Muscle of leg (tissue), 11 donors: Measurements from ENCODE around the gene MITD1. TPM values are rescaled to one million over a fixed set of nuclear protein-coding genes. Genes with fewer than 3 reads are reported as not detected.

Experiments used
- DNase-seq: peaks from one replicate; pipeline ENCODE4 v3.0.0; 2013
- H3K27ac ChIP-seq: one replicate; pipeline ENCODE4 v1.5.1; 2013; ENCODE audit warnings: mild to moderate bottlenecking, low read length, control low read depth
- H3K27me3 ChIP-seq: one replicate; pipeline ENCODE4 v1.6.1; 2013; ENCODE audit warnings: low read length; ENCODE audit not compliant: control insufficient read depth, insufficient read depth
- H3K36me3 ChIP-seq: one replicate; pipeline ENCODE4 v1.6.1; 2013; ENCODE audit warnings: low read length; ENCODE audit not compliant: control insufficient read depth, insufficient read depth
- H3K4me1 ChIP-seq: one replicate; pipeline ENCODE4 v1.6.1; 2013; ENCODE audit warnings: low read length; ENCODE audit not compliant: control insufficient read depth, insufficient read depth
- H3K4me3 ChIP-seq: one replicate; pipeline ENCODE4 v1.5.1; 2013; ENCODE audit warnings: low read length, control low read depth
- H3K9me3 ChIP-seq: replicated peaks from 2 replicates; pipeline ENCODE4 v1.6.1; 2013; ENCODE audit warnings: low read depth, low read length; ENCODE audit not compliant: control insufficient read depth
- WGBS: methylation state at CpG from one replicate; pipeline ENCODE4 v1.1.5; 2013; ENCODE audit warnings: missing lambda C conversion rate; ENCODE audit not compliant: insufficient coverage; 5-methylcytosine and 5-hydroxymethylcytosine counted together
- polyA plus RNA-seq, 8 donors: library from polyadenylated mRNA; unstranded; fragments of 120-200 nt; gene quantifications; one replicate each; pipeline versions ENCODE4 v1.2.1 to v1.2.3, GENCODE V29; 2013; ENCODE audit warnings: inconsistent platforms in 1 of 8, low replicate concordance in 1 of 8; ENCODE audit not compliant: insufficient read length in 8 of 8, insufficient read depth in 1 of 8
- total RNA-seq: library from RNA; stranded (reverse); fragments of 120-200 nt; gene quantifications from one replicate; pipeline ENCODE4 v1.2.4, GENCODE V29; 2013

The MITD1 gene
- total and polyA plus RNA-seq, 9 donors: 16.8 to 27.8 (median 20.7) TPM

DNA sequence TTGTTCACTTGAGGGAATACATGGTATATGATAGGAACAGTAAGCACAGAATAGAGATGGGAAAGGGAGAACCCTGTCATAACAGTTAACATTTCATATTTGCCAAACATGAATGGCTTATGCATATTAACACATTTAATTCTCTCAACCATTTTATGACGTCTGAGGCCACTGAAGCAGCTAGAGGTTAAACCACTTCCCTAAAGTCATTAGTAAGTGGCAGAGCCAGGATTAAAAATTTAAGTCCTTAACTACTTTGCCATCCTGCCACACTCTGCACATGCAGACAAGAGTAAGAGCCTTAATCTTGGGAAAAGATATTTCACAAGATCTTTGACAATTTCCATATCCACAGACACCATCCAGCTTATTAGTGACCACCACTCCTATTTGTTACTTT lies 24.0 kb downstream of the MITD1 start:
- no peaks in the 10 kb centered on the region for H3K9me3 ChIP-seq
- peaks cover 9% of the 10 kb centered on the region for H3K4me1 ChIP-seq
- no peaks in the 10 kb centered on the region for H3K27me3 ChIP-seq
- H3K4me3 ChIP-seq: no peak overlapping the region
- DNase-seq: no peak
- H3K27ac ChIP-seq: no peak overlapping the region
- no CpG with 5 or more reads among the region's 1 CpG for WGBS
- H3K36me3 ChIP-seq: peaks cover 9% of the 10 kb centered on the region

GRCh38 chr2:99154643-99155536 lies 26.0 kb downstream of the MITD1 start, which contains the start of the genes LIPT1 and TSGA10:
LIPT1 (plus strand) TSS chr2:99154967; CDS start chr2:99161958, 6,991 bp downstream.
TSGA10 (minus strand) TSS chr2:99154942; CDS start chr2:99109439, 45,503 bp downstream.
- WGBS: under 1% methylated on average over 68 of the region's 70 CpGs
- Histone ChIP-seq H3K36me3 (peaks cover 9% of the 10 kb centered on the region), H3K27me3 (no peaks in the 10 kb centered on the region), H3K4me3 (peak within 1 kb of the TSS; percentile 91), H3K27ac (peak within 1 kb of the TSS; percentile 93), H3K9me3 (no peaks in the 10 kb centered on the region), H3K4me1 (peaks cover 9% of the 10 kb centered on the region)
- DNase-seq: peak; percentile 98

- Histone ChIP-seq H3K4me3 (peak overlapping the region; percentile 91), H3K9me3 (no peaks in the 10 kb centered on the region), H3K27ac (peak overlapping the region; percentile 93), H3K36me3 (peaks cover 9% of the 10 kb centered on the region), H3K27me3 (no peaks in the 10 kb centered on the region), H3K4me1 (peaks cover 9% of the 10 kb centered on the region)
- 60% methylated on average over 8 of the region's 12 CpGs for WGBS
- DNase-seq: peak; percentile 21
Measured at GRCh38 chr2:99153921-99154604, 26.8 kb downstream of the MITD1 start.

GRCh38 chr2:99152199-99152895 lies 28.5 kb downstream of the MITD1 start:
- Histone ChIP-seq H3K9me3 (no peaks in the 10 kb centered on the region), H3K4me1 (peaks cover 9% of the 10 kb centered on the region), H3K4me3 (no peak overlapping the region), H3K27me3 (no peaks in the 10 kb centered on the region), H3K27ac (no peak overlapping the region), H3K36me3 (peaks cover 5% of the 10 kb centered on the region)
- no peak for DNase-seq
- 53% methylated on average over 4 of the region's 7 CpGs for WGBS

GRCh38 chr2:99150706-99151105 lies 30.2 kb downstream of the MITD1 start:
- Histone ChIP-seq H3K27ac (no peak overlapping the region), H3K4me3 (no peak overlapping the region), H3K36me3 (no peaks in the 10 kb centered on the region), H3K4me1 (peaks cover 8% of the 10 kb centered on the region), H3K27me3 (no peaks in the 10 kb centered on the region), H3K9me3 (no peaks in the 10 kb centered on the region)
- no peak for DNase-seq
- WGBS: no CpG with 5 or more reads among the region's 1 CpG

GRCh38 chr2:99141110-99142108 lies 39.4 kb downstream of the MITD1 start, which contains the start of gene C2orf15:
C2orf15 (plus strand) TSS chr2:99141707; CDS start chr2:99150559, 8,852 bp downstream.
- no peaks in the 10 kb centered on the region for H3K36me3 ChIP-seq
- H3K4me3 ChIP-seq: peak within 1 kb of the TSS; percentile 95
- H3K27me3 ChIP-seq: peaks cover 6% of the 10 kb centered on the region
- H3K4me1 ChIP-seq: peaks cover 9% of the 10 kb centered on the region
- H3K27ac ChIP-seq: peak within 1 kb of the TSS; percentile 62
- no peaks in the 10 kb centered on the region for H3K9me3 ChIP-seq
- WGBS: under 1% methylated on average over 73 of the region's 84 CpGs
- DNase-seq: peak; percentile 94

DNA sequence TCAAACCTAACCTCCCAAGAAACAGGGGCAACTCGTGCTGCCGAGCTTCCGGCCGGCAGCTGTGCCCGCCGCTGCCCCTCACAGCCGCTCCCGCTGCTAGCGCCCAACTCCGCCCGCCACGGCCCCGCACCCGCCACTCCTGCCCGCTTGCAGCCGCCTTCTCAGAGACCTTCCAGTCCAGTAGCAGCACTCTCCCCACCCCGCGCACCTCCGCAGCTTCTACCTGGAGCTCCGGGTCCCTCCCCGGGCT lies 40.1 kb downstream of the MITD1 start:
- no peaks in the 10 kb centered on the region for H3K36me3 ChIP-seq
- no peaks in the 10 kb centered on the region for H3K9me3 ChIP-seq
- H3K4me3 ChIP-seq: peak overlapping the region; percentile 95
- no peak for DNase-seq
- peaks cover 6% of the 10 kb centered on the region for H3K27me3 ChIP-seq
- no peak overlapping the region for H3K27ac ChIP-seq
- WGBS: 0% methylated on average over 19 of the region's 21 CpGs
- H3K4me1 ChIP-seq: peaks cover 9% of the 10 kb centered on the region

DNA sequence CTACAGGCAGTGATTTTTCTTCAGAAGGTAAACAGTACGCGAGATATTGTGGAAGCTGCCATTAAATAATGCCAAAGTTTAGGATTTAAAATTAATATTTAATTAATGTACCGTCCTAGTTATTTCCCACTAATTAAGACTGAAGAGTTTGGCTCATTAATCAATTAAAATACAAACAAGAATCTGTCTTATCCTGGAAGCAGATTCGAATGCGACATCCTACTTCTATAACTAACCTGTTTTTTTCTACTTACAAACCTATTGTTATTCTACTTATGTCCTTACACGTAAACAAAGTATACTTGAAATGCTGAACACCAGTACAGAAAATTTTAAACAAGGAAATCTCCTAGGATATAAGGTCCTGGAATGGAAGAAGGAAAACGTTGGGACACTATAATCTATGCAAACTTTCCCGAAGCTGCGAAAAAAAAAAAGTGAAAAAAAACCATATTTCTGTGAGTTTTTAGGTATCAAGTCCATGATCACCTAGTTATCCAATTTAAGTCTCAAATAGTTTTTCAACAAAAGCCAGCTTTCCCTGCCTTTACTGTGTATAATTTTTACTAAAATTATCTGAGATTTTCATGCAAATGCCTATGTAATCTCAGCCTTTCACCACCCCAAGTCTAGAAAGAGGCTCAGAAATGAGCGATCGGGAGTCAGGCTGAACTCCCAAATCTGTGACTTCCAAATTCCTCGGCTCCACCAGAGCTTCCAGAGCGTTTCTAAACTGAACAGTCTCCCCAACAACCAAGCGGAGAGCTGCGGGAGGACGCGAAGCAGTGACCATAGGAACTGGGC lies 40.6 kb downstream of the MITD1 start:
- peaks cover 6% of the 10 kb centered on the region for H3K27me3 ChIP-seq

GRCh38 chr2:99139003-99139402 lies 41.9 kb downstream of the MITD1 start:
- Histone ChIP-seq H3K27ac (no peak overlapping the region), H3K9me3 (peaks cover 2% of the 10 kb centered on the region), H3K4me1 (peaks cover 9% of the 10 kb centered on the region), H3K27me3 (peaks cover 6% of the 10 kb centered on the region), H3K4me3 (no peak overlapping the region), H3K36me3 (no peaks in the 10 kb centered on the region)
- 67% methylated on average over 1 of the region's 4 CpGs for WGBS
- no peak for DNase-seq

More for the DNA sequence above, 40.6 kb downstream of the MITD1 start:
- H3K36me3 ChIP-seq: no peaks in the 10 kb centered on the region
- WGBS: 0% methylated on average over 7 of the region's 17 CpGs
- H3K4me3 ChIP-seq: peak overlapping the region; percentile 95
- H3K4me1 ChIP-seq: peaks cover 9% of the 10 kb centered on the region
- peak; percentile 48 for DNase-seq
- no peaks in the 10 kb centered on the region for H3K9me3 ChIP-seq
- no peak overlapping the region for H3K27ac ChIP-seq
